Endothelial cell of umbilical vein (primary cell): ENCODE data around the gene THSD4. TPM values are rescaled to one million over a fixed set of nuclear protein-coding genes. Genes with fewer than 3 reads are reported as not detected.

Experiments
- BruUV-seq: library from RNA; stranded (reverse); fragments of 400-500 nt; replicated peaks from 2 replicates; lab custom pipeline; 2021; lab: Mats Ljungman, UMichigan
- CTCF ChIA-PET: fragments of 300-600, 350-600 bp; sonication (Branson Sonifier 250); formaldehyde crosslinking; loops from one replicate; lab custom pipeline; 2021; ENCODE audit warnings: antibody characterized with exemption, inconsistent platforms; lab: Charles Lee
- POLR2A ChIA-PET: fragments of 300-600, 350-600 bp; sonication (Branson Sonifier 250); formaldehyde crosslinking; loops from one replicate; lab custom pipeline; 2021; ENCODE audit warnings: antibody characterized with exemption, inconsistent platforms; lab: Charles Lee
- DNase-seq: peaks from one replicate; pipeline ENCODE4 v3.0.0-alpha.2; 2011; ENCODE audit warnings: low read depth, low spot score
- FAIRE-seq: peaks from 2 replicates; lab custom pipeline; 2011; peaks lifted over from hg19 to GRCh38; lab: Jason Lieb, UNC
- H2AFZ ChIP-seq: 2 replicates; pipeline ENCODE4 v1.6.0; 2012; ENCODE audit warnings: low read depth, low read length, control low read depth, inconsistent platforms
- H3K27ac ChIP-seq: 2 replicates; pipeline ENCODE4 v1.5.1; 2011; ENCODE audit warnings: low read depth, mild to moderate bottlenecking, control low read depth, low read length, moderate library complexity; ENCODE audit not compliant: insufficient read depth
- H3K27me3 ChIP-seq, 2 experiments: 2 replicates each; pipeline versions ENCODE4 v1.6.0 to v1.6.1; 2011; ENCODE audit warnings: low read length in 2 of 2, mixed read lengths in 1 of 2; ENCODE audit not compliant: control insufficient read depth in 2 of 2, insufficient read depth in 2 of 2
- H3K36me3 ChIP-seq, 2 experiments: 2 replicates in 1 of 2; 3 replicates in 1 of 2; pipeline ENCODE4 v1.5.1; 2011; ENCODE audit warnings: low read length in 2 of 2, mild to moderate bottlenecking in 1 of 2, moderate library complexity in 1 of 2; ENCODE audit not compliant: control insufficient read depth in 2 of 2, insufficient read depth in 2 of 2; ENCODE audit errors: extremely low read depth in 1 of 2
- H3K4me1 ChIP-seq: 3 replicates; pipeline ENCODE4 v1.5.1; 2011; ENCODE audit warnings: mild to moderate bottlenecking, low read length; ENCODE audit not compliant: control insufficient read depth, insufficient read depth; ENCODE audit errors: extremely low read depth
- H3K4me2 ChIP-seq: 2 replicates; pipeline ENCODE4 v1.6.1; 2011; ENCODE audit warnings: low read length, control low read depth, mixed read lengths; ENCODE audit not compliant: insufficient read depth
- H3K4me3 ChIP-seq, 3 experiments: fragments of 200-600 bp in 1 of 3; sonication (generic), shearing (Covaris generic) in 1 of 3; replicated peaks in 1 of 3; 2 replicates each; pipeline ENCODE4 v1.5.1; 2011 to 2016; ENCODE audit warnings: control low read depth in 3 of 3, low read length in 3 of 3, mild to moderate bottlenecking in 2 of 3, inconsistent platforms in 1 of 3, low read depth in 1 of 3, moderate library complexity in 1 of 3; ENCODE audit not compliant: insufficient read depth in 1 of 3
- H3K79me2 ChIP-seq: 2 replicates; pipeline ENCODE4 v1.6.0; 2012; ENCODE audit warnings: low read length, inconsistent platforms; ENCODE audit not compliant: control insufficient read depth, insufficient read depth
- H3K9ac ChIP-seq: replicated peaks from 2 replicates; pipeline ENCODE3; 2011; ENCODE audit warnings: low read length, control low read depth; ENCODE audit not compliant: insufficient read depth; ENCODE audit errors: extremely low read depth
- H3K9me1 ChIP-seq: replicated peaks from 3 replicates; pipeline ENCODE4 v1.6.0; 2011; ENCODE audit warnings: mild to moderate bottlenecking, low read length; ENCODE audit not compliant: control insufficient read depth, insufficient read depth; ENCODE audit errors: extremely low read depth
- H3K9me3 ChIP-seq: replicated peaks from 2 replicates; pipeline ENCODE4 v1.5.1; 2012; ENCODE audit warnings: low read length, inconsistent platforms; ENCODE audit not compliant: control insufficient read depth, insufficient read depth
- H4K20me1 ChIP-seq: replicated peaks from 2 replicates; pipeline ENCODE3; 2011; ENCODE audit warnings: mild to moderate bottlenecking, low read length; ENCODE audit not compliant: control insufficient read depth, insufficient read depth; ENCODE audit errors: extremely low read depth
- EZH2 ChIP-seq: IDR thresholded peaks from 2 replicates; pipeline ENCODE4 v1.6.1; 2012; ENCODE audit warnings: borderline replicate concordance, low read depth, mild to moderate bottlenecking, moderate library complexity, low read length, inconsistent platforms; ENCODE audit not compliant: severe bottlenecking
- FOS ChIP-seq: IDR thresholded peaks from 2 replicates; pipeline ENCODE4 v1.6.1; 2011; ENCODE audit warnings: mild to moderate bottlenecking, low read length, moderate library complexity, borderline replicate concordance; ENCODE audit not compliant: insufficient read depth
- GATA2 ChIP-seq: IDR thresholded peaks from 2 replicates; pipeline ENCODE4 v1.7.0; 2011; ENCODE audit warnings: low read depth, mild to moderate bottlenecking, moderate library complexity, mixed read lengths, low read length; ENCODE audit not compliant: insufficient read length, insufficient read depth
- JUN ChIP-seq: IDR thresholded peaks from 2 replicates; pipeline ENCODE4 v1.6.1; 2011; ENCODE audit warnings: borderline replicate concordance, low read depth; ENCODE audit not compliant: insufficient read length, insufficient read depth
- MAX ChIP-seq: IDR thresholded peaks from 2 replicates; pipeline ENCODE4 v1.6.1; 2011; ENCODE audit not compliant: insufficient read depth, insufficient read length
- MYC ChIP-seq: IDR thresholded peaks from one replicate; pipeline ENCODE4 v1.6.1; 2011; ENCODE audit warnings: mild to moderate bottlenecking, low read depth, low read length
- POLR2A ChIP-seq: IDR thresholded peaks from 2 replicates; pipeline ENCODE4 v1.6.1; 2012; ENCODE audit warnings: low read depth, mild to moderate bottlenecking, control low read depth, low read length
- POLR2AphosphoS5 ChIP-seq: IDR thresholded peaks from 2 replicates; pipeline ENCODE4 v1.6.1; 2012; ENCODE audit warnings: low read depth, mild to moderate bottlenecking, control low read depth, low read length, moderate library complexity; ENCODE audit not compliant: insufficient read depth
- dilution Hi-C: fragments of 300-500 bp; cut with MboI; formaldehyde crosslinking; loops from one replicate; pipeline ENCODE4 v1.15.0; 2019; ENCODE audit warnings: low sequenced_read_pairs; ENCODE audit not compliant: extremely low pct_ligation_motif_present
- intact Hi-C: fragments of 100-400 bp; cut with micrococcal nuclease; formaldehyde crosslinking; loops from one replicate; pipeline ENCODE4 v1.10.0; 2022
- polyA plus RNA-seq, 4 experiments: library from polyadenylated mRNA; depleted of rRNA in 3 of 4; stranded (reverse) in 3 of 4; unstranded in 1 of 4; fragments of >200 nt; gene quantifications; 2 replicates each; pipeline versions ENCODE4 v1.2.1 to v1.2.3, GENCODE V29; 2011 to 2012; ENCODE audit warnings: missing spikeins in 1 of 4
- total RNA-seq: library from RNA; stranded (reverse); gene quantifications from 2 replicates; pipeline ENCODE4 v1.2.3, GENCODE V29; 2021

Gene THSD4
- total and polyA plus RNA-seq, 2 donors (not counting 3 experiments of a cell fraction or from before 2014, with no cell fraction given) = 9.9 to 25.4 TPM

- no peak overlapping the region for H2AFZ ChIP-seq
- H3K9me1 ChIP-seq = no peaks in the 10 kb centered on the region
- intact Hi-C loops = no loop called here
- no peaks in the 10 kb centered on the region for H4K20me1 ChIP-seq
- peaks cover 11 to 12% of the 10 kb centered on the region in 2 experiments for H3K27me3 ChIP-seq
- no peak for FAIRE-seq
- BruUV-seq = no TSS peak
- TF ChIP-seq JUN (no peak), POLR2A (no peak), EZH2 (no peak)
- dilution Hi-C loops = no loop called here
- no peak overlapping the region for H3K27ac ChIP-seq
- ChIA-PET POLR2A (no interaction called here), CTCF (interaction anchor here (1.2 kb wide), 1 partner anchor 8 kb away, joined by 4 read pairs; no protein-coding TSS in a partner anchor)
- no peaks in the 10 kb centered on the region for H3K4me1 ChIP-seq
- H3K4me3 ChIP-seq = no peak overlapping the region
- H3K9me3 ChIP-seq = no peaks in the 10 kb centered on the region
- no peak for DNase-seq
- H3K79me2 ChIP-seq = no peaks in the 10 kb centered on the region
- no peak overlapping the region for H3K4me2 ChIP-seq
- no peak overlapping the region for H3K9ac ChIP-seq
- no peaks in the 10 kb centered on the region for H3K36me3 ChIP-seq
These were observed 27.1 kb upstream of the THSD4 start for GRCh38 chr15:71088155-71088554.

- Histone ChIP-seq H3K4me1 (no peaks in the 10 kb centered on the region), H3K27me3 (peaks cover 11 to 12% of the 10 kb centered on the region in 2 experiments), H3K4me3 (no peak overlapping the region), H3K36me3 (no peaks in the 10 kb centered on the region), H2AFZ (no peak overlapping the region), H4K20me1 (no peaks in the 10 kb centered on the region), H3K27ac (no peak overlapping the region), H3K9me3 (no peaks in the 10 kb centered on the region), H3K4me2 (no peak overlapping the region), H3K79me2 (no peaks in the 10 kb centered on the region), H3K9me1 (no peaks in the 10 kb centered on the region), H3K9ac (no peak overlapping the region)
- ChIA-PET CTCF (interaction anchor here (0.9 to 1.2 kb wide), 2 partner anchors 8 to 20 kb away, joined by 4 read pairs; no protein-coding TSS in a partner anchor), POLR2A (no interaction called here)
- FAIRE-seq (no peak), DNase-seq (no peak)
- dilution Hi-C loops (no loop called here), intact Hi-C loops (no loop called here)
- TF ChIP-seq MAX (no peak), GATA2 (no peak), MYC (no peak), JUN (no peak), FOS (no peak), POLR2AphosphoS5 (no peak)
- no TSS peak for BruUV-seq
These were observed 26.6 kb upstream of the THSD4 start for GRCh38 chr15:71088683-71089082.
